ENCODE data around the gene CSNK1G3. TPM values are rescaled to one million over a fixed set of nuclear protein-coding genes. Genes with fewer than 3 reads are reported as not detected.

CSNK1G3 gene
- total RNA-seq, 1 donor = 66.9 TPM

DNA sequence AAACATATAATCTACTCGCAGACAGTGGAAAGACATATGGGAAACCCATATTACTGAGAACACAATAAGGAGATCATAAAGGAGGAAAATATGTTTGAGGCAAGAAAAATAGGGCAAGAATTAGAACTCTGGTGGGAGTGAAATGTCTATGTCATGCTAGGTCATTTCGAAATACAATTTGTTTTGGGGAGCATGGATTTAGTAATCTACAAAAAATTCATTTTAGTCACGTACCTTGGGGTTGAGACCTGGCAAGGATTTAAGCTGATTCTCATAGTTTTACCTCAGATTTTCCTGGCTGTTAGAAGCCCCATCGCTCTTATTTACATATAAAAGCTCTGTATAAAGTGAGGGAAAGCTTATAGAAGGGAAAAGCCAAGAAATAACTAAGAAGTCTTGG is 11.5 kb upstream of the CSNK1G3 start:
- TF ChIP-seq, protein P1, sequence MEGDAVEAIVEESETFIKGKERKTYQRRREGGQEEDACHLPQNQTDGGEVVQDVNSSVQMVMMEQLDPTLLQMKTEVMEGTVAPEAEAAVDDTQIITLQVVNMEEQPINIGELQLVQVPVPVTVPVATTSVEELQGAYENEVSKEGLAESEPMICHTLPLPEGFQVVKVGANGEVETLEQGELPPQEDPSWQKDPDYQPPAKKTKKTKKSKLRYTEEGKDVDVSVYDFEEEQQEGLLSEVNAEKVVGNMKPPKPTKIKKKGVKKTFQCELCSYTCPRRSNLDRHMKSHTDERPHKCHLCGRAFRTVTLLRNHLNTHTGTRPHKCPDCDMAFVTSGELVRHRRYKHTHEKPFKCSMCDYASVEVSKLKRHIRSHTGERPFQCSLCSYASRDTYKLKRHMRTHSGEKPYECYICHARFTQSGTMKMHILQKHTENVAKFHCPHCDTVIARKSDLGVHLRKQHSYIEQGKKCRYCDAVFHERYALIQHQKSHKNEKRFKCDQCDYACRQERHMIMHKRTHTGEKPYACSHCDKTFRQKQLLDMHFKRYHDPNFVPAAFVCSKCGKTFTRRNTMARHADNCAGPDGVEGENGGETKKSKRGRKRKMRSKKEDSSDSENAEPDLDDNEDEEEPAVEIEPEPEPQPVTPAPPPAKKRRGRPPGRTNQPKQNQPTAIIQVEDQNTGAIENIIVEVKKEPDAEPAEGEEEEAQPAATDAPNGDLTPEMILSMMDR (IDR thresholded peaks at IDR 0.05; ENCODE audit: insufficient read depth, low read depth, low read length) = no peak
- DNase-seq (ENCODE audit: low read depth) = peak; percentile 6
- H3K4me3 ChIP-seq (ENCODE audit: low read depth, low read length) = no peak overlapping the region

DNA sequence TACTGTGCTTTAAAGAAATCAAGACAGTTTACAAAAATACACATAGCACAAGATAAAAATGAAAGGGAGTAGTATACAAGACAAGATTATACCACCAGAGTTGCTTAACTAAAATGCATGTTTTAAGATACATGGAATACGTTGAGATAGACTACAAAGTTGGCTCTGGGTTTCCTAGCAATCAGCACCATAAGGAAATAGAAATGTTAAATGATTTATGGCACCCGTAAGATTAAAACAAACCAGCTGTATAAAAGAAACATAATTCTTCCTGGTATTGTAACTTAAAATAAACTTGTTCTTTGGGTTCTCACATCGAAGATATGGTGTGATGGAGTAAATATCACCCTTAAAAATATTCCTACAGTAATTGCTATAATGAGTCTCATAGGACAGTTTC is 9.9 kb upstream of the CSNK1G3 start:
- TF ChIP-seq, protein P1 (IDR thresholded peaks at IDR 0.05; ENCODE audit: insufficient read depth, low read depth, low read length) = no peak
- DNase-seq (ENCODE audit: low read depth) = no peak
- no peak overlapping the region for H3K4me3 ChIP-seq (ENCODE audit: low read depth, low read length)

DNA sequence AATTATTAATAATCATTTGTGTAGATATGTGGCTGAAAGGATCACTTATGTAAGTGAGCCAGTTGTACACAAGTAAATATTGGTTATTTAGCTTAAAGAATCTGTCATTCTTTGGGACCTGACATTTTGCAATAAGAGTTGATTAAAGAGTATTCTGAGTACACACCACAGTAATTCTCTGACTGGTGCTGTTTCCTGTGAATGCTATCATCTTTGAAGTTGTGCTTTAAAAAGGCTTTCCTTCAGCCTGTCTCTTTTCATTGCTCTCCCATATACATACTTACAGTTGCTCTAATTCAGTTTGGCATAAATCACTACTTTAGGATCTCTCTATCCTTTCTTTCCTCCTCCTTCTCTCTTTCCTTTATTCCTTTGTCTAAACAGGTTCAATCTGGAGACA is 8.7 kb upstream of the CSNK1G3 start:
- no peak overlapping the region for H3K4me3 ChIP-seq (ENCODE audit: low read depth, low read length)
- no peak for DNase-seq (ENCODE audit: low read depth)
- TF ChIP-seq, protein P1 (IDR thresholded peaks at IDR 0.05; ENCODE audit: insufficient read depth, low read depth, low read length) = no peak

DNA sequence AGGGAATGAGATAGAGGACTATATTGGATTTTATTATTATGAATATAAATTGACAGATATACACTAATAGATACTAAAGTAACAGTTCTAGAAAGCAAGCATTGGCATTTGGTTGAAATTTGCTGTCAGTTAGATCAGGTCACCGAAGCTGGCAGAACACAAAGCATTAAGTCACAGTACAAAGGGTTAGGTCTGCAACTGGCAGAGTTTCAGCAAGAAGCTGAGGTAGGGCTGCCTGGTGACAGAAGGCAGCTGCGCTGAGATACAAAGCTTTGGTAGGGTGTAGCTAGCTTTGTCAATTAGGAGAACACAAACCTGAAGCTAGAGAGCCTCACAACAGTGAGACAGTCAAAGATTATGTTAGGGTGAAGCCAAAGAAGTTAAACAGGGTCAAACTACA is 6.3 kb upstream of the CSNK1G3 start:
- TF ChIP-seq, protein P1 (IDR thresholded peaks at IDR 0.05; ENCODE audit: insufficient read depth, low read depth, low read length) = no peak
- DNase-seq (ENCODE audit: low read depth) = no peak
- H3K4me3 ChIP-seq (ENCODE audit: low read depth, low read length) = no peak overlapping the region

DNA sequence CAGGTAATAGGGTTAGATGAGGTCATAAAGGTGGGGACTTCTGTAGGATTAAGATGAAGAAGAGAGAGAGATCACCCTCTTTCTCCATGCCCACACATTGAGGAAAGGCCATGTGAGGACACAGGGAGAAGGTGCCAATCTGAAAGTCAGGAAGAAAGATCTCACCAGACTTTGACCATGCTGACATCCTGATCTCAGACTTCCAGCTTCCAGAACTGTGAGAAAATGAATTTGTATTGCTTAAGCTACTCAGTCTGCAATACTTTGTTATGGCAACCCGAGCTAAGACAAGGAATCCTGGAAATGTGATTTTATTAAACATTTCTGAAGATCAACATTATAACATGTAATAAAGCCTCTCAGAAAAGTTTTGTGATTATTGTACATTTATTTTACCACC is 3.5 kb upstream of the CSNK1G3 start:
- H3K4me3 ChIP-seq (ENCODE audit: low read depth, low read length) = no peak overlapping the region
- TF ChIP-seq, protein P1 (IDR thresholded peaks at IDR 0.05; ENCODE audit: insufficient read depth, low read depth, low read length) = no peak
- no peak for DNase-seq (ENCODE audit: low read depth)

DNA sequence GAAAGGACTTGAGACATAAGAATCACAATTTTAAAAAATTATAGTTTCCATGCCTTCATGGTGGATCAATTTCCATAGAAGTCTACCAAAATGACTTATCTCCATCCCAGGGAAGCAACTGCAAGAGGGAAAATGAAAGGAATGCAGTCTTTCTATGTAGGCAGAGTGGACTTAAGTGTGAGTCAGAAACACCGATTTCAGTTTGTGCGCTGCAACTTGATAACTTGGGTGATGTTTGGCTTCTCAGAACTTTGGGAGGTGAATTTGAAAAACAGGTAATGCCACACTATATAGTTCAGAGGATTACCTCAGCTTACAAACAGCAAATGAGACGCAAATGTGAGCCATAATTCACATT is 708 bp upstream of the CSNK1G3 start:
- peak; percentile 47 for DNase-seq (ENCODE audit: low read depth)
- peak overlapping the region; percentile 88 for H3K4me3 ChIP-seq (ENCODE audit: low read depth, low read length)
- TF ChIP-seq, protein P1 (IDR thresholded peaks at IDR 0.05; ENCODE audit: insufficient read depth, low read depth, low read length) = no peak

Measured in fibroblast of villous mesenchyme (primary cell).